Left colon (tissue), 2 donors: ENCODE data around the gene B3GLCT. TPM values are rescaled to one million over a fixed set of nuclear protein-coding genes. Genes with fewer than 3 reads are reported as not detected.

Experiments used
- ATAC-seq: fragments of 200-7000 bp; cut with Tn5 transposase; one replicate; pipeline ENCODE4 v1.9.1; 2020; ENCODE audit warnings: mild to moderate bottlenecking, moderate library complexity
- DNase-seq, 2 donors: peaks; one replicate each; pipeline ENCODE4 v3.0.0-alpha.2; 2020
- intact Hi-C, 2 donors: fragments of 100-400 bp; cut with DNase I in 1 of 2; cut with micrococcal nuclease in 1 of 2; formaldehyde crosslinking; loops; one replicate each; pipeline versions ENCODE4 v1.11.2 to v1.14.0; 2022; cut with DNase I, micrococcal nuclease
- total RNA-seq, 2 donors: library from RNA; stranded (reverse); fragmentation: NEBNext Ultra II Directional; extraction: Animal tissue kit (Norgen Biotek cat#: 25700); gene quantifications; one replicate each; pipeline ENCODE4 v1.2.1, GENCODE V29; 2021
- donor health status: DM: no; HTN: no; CAD: no.
- donor health status: DM: yes; HTN: yes; CAD: no.

B3GLCT gene
- total RNA-seq, 2 donors from 2014 or later: 3.9 to 5.0 TPM

- intact Hi-C loops: no loop called here
- no peak for DNase-seq
- ATAC-seq: no peak
Measured at GRCh38 chr13:31179241-31179640, 20.5 kb upstream of the B3GLCT start.

- no peak for DNase-seq
- intact Hi-C loops: no loop called here
- ATAC-seq: no peak
Measured at GRCh38 chr13:31179754-31180153, 20.0 kb upstream of the B3GLCT start.

- intact Hi-C loops: no loop called here
- ATAC-seq: no peak
- DNase-seq: no peak
Measured at GRCh38 chr13:31182987-31183386, 16.8 kb upstream of the B3GLCT start.

GRCh38 chr13:31184451-31184850 is 15.3 kb upstream of the B3GLCT start:
- intact Hi-C loops: no loop called here
- DNase-seq (no peak), ATAC-seq (no peak)

GRCh38 chr13:31184981-31185645 is 14.7 kb upstream of the B3GLCT start:
- no peak for ATAC-seq
- intact Hi-C loops: no loop called here
- DNase-seq: no peak

- no peak for DNase-seq
- intact Hi-C loops: no loop called here
- peak; percentile 27 for ATAC-seq
Measured at GRCh38 chr13:31191748-31192147, 8.0 kb upstream of the B3GLCT start.

GRCh38 chr13:31192306-31192705 is 7.5 kb upstream of the B3GLCT start:
- ATAC-seq: no peak
- intact Hi-C loops: no loop called here
- DNase-seq: no peak

GRCh38 chr13:31195616-31196015 is 4.2 kb upstream of the B3GLCT start:
- intact Hi-C loops: no loop called here
- DNase-seq: no peak
- ATAC-seq: no peak

- ATAC-seq: no peak
- intact Hi-C loops: no loop called here
- no peak for DNase-seq
Measured at GRCh38 chr13:31196992-31197391, 2.8 kb upstream of the B3GLCT start.

- ATAC-seq (no peak), DNase-seq (no peak)
- intact Hi-C loops: no loop called here
Measured at GRCh38 chr13:31198519-31198918, 1.3 kb upstream of the B3GLCT start.

GRCh38 chr13:31199527-31199848 is 287 bp upstream of the B3GLCT start:
- peak; percentile 21 for ATAC-seq
- intact Hi-C loops: no loop called here
- DNase-seq: no peak

GRCh38 chr13:31200637-31200971 is 829 bp downstream of the B3GLCT start:
- intact Hi-C loops: no loop called here
- ATAC-seq (peak; percentile 54), DNase-seq (peak; percentile 39 to 68)

GRCh38 chr13:31201341-31202031 is 1.7 kb downstream of the B3GLCT start:
- ATAC-seq: no peak
- intact Hi-C loops: no loop called here
- no peak for DNase-seq

- intact Hi-C loops: no loop called here
- no peak for DNase-seq
- no peak for ATAC-seq
Measured at GRCh38 chr13:31204592-31204991, 4.8 kb downstream of the B3GLCT start.

- DNase-seq (peak in 1 of 2 donors; percentile 36), ATAC-seq (no peak)
- intact Hi-C loops: no loop called here
Measured at GRCh38 chr13:31207661-31208552, 8.1 kb downstream of the B3GLCT start.

- ATAC-seq (no peak), DNase-seq (no peak)
- intact Hi-C loops: no loop called here
Measured at GRCh38 chr13:31208559-31209122, 8.9 kb downstream of the B3GLCT start.

GRCh38 chr13:31209172-31209840 is 9.5 kb downstream of the B3GLCT start:
- peak in 1 of 2 donors; percentile 28 for DNase-seq
- peak; percentile 20 for ATAC-seq
- intact Hi-C loops: no loop called here

GRCh38 chr13:31209841-31210210 is 10.1 kb downstream of the B3GLCT start:
- DNase-seq: no peak
- intact Hi-C loops: no loop called here
- ATAC-seq: no peak

- DNase-seq (no peak), ATAC-seq (no peak)
- intact Hi-C loops: no loop called here
Measured at GRCh38 chr13:31213651-31214289, 14.0 kb downstream of the B3GLCT start.
